HL-60 (cell line): ENCODE results near the gene IGSF23.
"Not testable (repeated sequence)": the region's sequence is repeated elsewhere in the genome, so short reads cannot be mapped to it uniquely, and the experiment has no call there.

Source experiments
- DNase-seq, 2 experiments: peaks; one replicate each; pipeline ENCODE4 v3.0.0-alpha.2; 2010 to 2020; ENCODE audit warnings: low read depth in 1 of 2, low spot score in 1 of 2
- H3K27ac ChIP-seq: fragments of 250-450 bp; sonication (Bioruptor Pico); replicated peaks from 2 replicates; pipeline ENCODE4 v1.5.1; 2020; ENCODE audit warnings: mild to moderate bottlenecking, moderate library complexity
- H3K27me3 ChIP-seq: fragments of 250-450 bp; sonication (Bioruptor Pico); 2 replicates; pipeline ENCODE4 v1.5.1; 2021; ENCODE audit warnings: mild to moderate bottlenecking, moderate library complexity; ENCODE audit not compliant: insufficient read depth, poor library complexity, severe bottlenecking
- H3K4me3 ChIP-seq: replicated peaks from 2 replicates; pipeline ENCODE4 v1.5.1; 2011; ENCODE audit warnings: mild to moderate bottlenecking, control low read depth, low read length; ENCODE audit not compliant: insufficient read depth
- CTCF ChIP-seq: IDR thresholded peaks from one replicate; pipeline ENCODE4 v1.5.1; 2011; ENCODE audit warnings: low read length, control low read depth, inconsistent platforms; ENCODE audit not compliant: insufficient read depth
- GABPA ChIP-seq: IDR thresholded peaks from 2 replicates; pipeline ENCODE4 v1.6.1; 2012; ENCODE audit warnings: low read depth
- POLR2AphosphoS5 ChIP-seq: IDR thresholded peaks from 2 replicates; pipeline ENCODE4 v1.6.1; 2012; ENCODE audit warnings: low read depth
- REST ChIP-seq: IDR thresholded peaks from 2 replicates; pipeline ENCODE4 v1.6.1; 2012; ENCODE audit warnings: low read depth; ENCODE audit not compliant: insufficient replicate concordance
- SPI1 ChIP-seq: IDR thresholded peaks from 2 replicates; pipeline ENCODE4 v1.6.1; 2012; ENCODE audit warnings: low read depth, mild to moderate bottlenecking, borderline replicate concordance

The IGSF23 gene

GRCh38 chr19:44666852-44667556 lies 53.6 kb downstream of the IGSF23 start:
- no peak overlapping the region for H3K4me3 ChIP-seq
- TF ChIP-seq REST (no peak), POLR2AphosphoS5 (0 out of 2 replicates have a peak, but pooled peaks have one; percentile 33), SPI1 (peak; percentile 6; the same call in 1 of the 2 replicates)
- no peak overlapping the region for H3K27ac ChIP-seq
- no peaks in the 10 kb centered on the region for H3K27me3 ChIP-seq
- no peak for DNase-seq

- TF ChIP-seq REST, result no peak
- TF ChIP-seq POLR2AphosphoS5, result no peak
- no peak for TF ChIP-seq SPI1
- TF ChIP-seq CTCF, result no peak
- TF ChIP-seq GABPA, result no peak
- no peak for DNase-seq
- H3K4me3 ChIP-seq, result no peak overlapping the region
- no peaks in the 10 kb centered on the region for H3K27me3 ChIP-seq
- H3K27ac ChIP-seq, result no peak overlapping the region
These were observed 55.8 kb downstream of the IGSF23 start for GRCh38 chr19:44668985-44669764.

- H3K4me3 ChIP-seq, DNase-seq, H3K27ac ChIP-seq, H3K27me3 ChIP-seq: not testable (repeated sequence)
These were observed 56.7 kb downstream of the IGSF23 start for GRCh38 chr19:44670027-44670426.

GRCh38 chr19:44671400-44671799 lies 58.0 kb downstream of the IGSF23 start, which contains the start of gene CEACAM19:
CEACAM19 (plus strand) TSS chr19:44671482; CDS start chr19:44671932, 450 bp downstream.
- Histone ChIP-seq H3K27ac (no peak within 1 kb of the TSS), H3K27me3 (no peaks in the 10 kb centered on the region), H3K4me3 (no peak within 1 kb of the TSS)
- TF ChIP-seq SPI1, result no peak
- TF ChIP-seq REST, result no peak
- TF ChIP-seq CTCF, result no peak
- no peak for TF ChIP-seq POLR2AphosphoS5
- no peak for TF ChIP-seq GABPA
- no peak for DNase-seq
